Effector memory CD8-positive, alpha-beta T cell (primary cell): Measurements from ENCODE around the gene ARHGAP33.

Experiments used
- ATAC-seq: fragments of 150-1000 bp; cut with Tn5 transposase; replicated peaks from 2 replicates; pipeline ENCODE4 v1.10.0; 2021; ENCODE audit warnings: mild to moderate bottlenecking, moderate library complexity
- DNase-seq, 3 experiments: peaks; one replicate each; pipeline ENCODE4 v3.0.0; 2021
- H3K27ac Mint-ChIP-seq, 2 donors: one replicate each; pipeline ENCODE4 v1.8.0; 2022; ENCODE audit warnings: mild to moderate bottlenecking in 2 of 2, mixed read lengths in 2 of 2, moderate library complexity in 2 of 2
- H3K27me3 Mint-ChIP-seq, 2 donors: one replicate each; pipeline ENCODE4 v1.8.0; 2022; ENCODE audit warnings: mixed read lengths in 2 of 2
- H3K36me3 Mint-ChIP-seq: one replicate; pipeline ENCODE4 v1.8.0; 2022; ENCODE audit warnings: mild to moderate bottlenecking, moderate library complexity, mixed read lengths; ENCODE audit not compliant: insufficient read depth
- H3K4me1 Mint-ChIP-seq, 2 donors: one replicate each; pipeline ENCODE4 v1.8.0; 2022; ENCODE audit warnings: low read depth in 2 of 2, mixed read lengths in 2 of 2
- H3K4me3 Mint-ChIP-seq, 2 donors: one replicate each; pipeline ENCODE4 v1.8.0; 2022; ENCODE audit warnings: mild to moderate bottlenecking in 2 of 2, mixed read lengths in 2 of 2, moderate library complexity in 2 of 2
- H3K9me3 Mint-ChIP-seq, 2 donors: one replicate each; pipeline ENCODE4 v1.8.0; 2022; ENCODE audit warnings: mixed read lengths in 2 of 2

The ARHGAP33 gene

GRCh38 chr19:35783469-35784434 lies 8.4 kb downstream of the ARHGAP33 start:
- H3K27ac Mint-ChIP-seq = peak overlapping the region in 1 of 2 donors; percentile 14
- H3K36me3 Mint-ChIP-seq = peaks cover 6% of the 10 kb centered on the region
- H3K4me3 Mint-ChIP-seq = no peak overlapping the region
- no peaks in the 10 kb centered on the region for H3K9me3 Mint-ChIP-seq
- DNase-seq = no peak
- no peaks in the 10 kb centered on the region for H3K4me1 Mint-ChIP-seq
- ATAC-seq = no peak
- H3K27me3 Mint-ChIP-seq = no peaks in the 10 kb centered on the region

GRCh38 chr19:35784503-35785338 lies 9.4 kb downstream of the ARHGAP33 start:
- H3K4me1 Mint-ChIP-seq = no peaks in the 10 kb centered on the region
- DNase-seq (no peak), ATAC-seq (no peak)
- peaks cover 3% of the 10 kb centered on the region for H3K36me3 Mint-ChIP-seq
- H3K4me3 Mint-ChIP-seq = no peak overlapping the region
- no peaks in the 10 kb centered on the region for H3K27me3 Mint-ChIP-seq
- no peaks in the 10 kb centered on the region for H3K9me3 Mint-ChIP-seq
- no peak overlapping the region for H3K27ac Mint-ChIP-seq

- Mint-ChIP-seq H3K9me3 (no peaks in the 10 kb centered on the region), H3K27me3 (no peaks in the 10 kb centered on the region), H3K4me3 (no peak overlapping the region), H3K27ac (no peak overlapping the region), H3K36me3 (peaks cover 2% of the 10 kb centered on the region), H3K4me1 (no peaks in the 10 kb centered on the region)
- DNase-seq (no peak), ATAC-seq (no peak)
Observed at GRCh38 chr19:35785339-35785627, 9.9 kb downstream of the ARHGAP33 start.

GRCh38 chr19:35786299-35787160 lies 11.2 kb downstream of the ARHGAP33 start:
- Mint-ChIP-seq H3K27ac (no peak overlapping the region), H3K9me3 (no peaks in the 10 kb centered on the region), H3K36me3 (no peaks in the 10 kb centered on the region), H3K27me3 (peaks cover 0 to 2% of the 10 kb centered on the region in 2 donors), H3K4me1 (no peaks in the 10 kb centered on the region), H3K4me3 (no peak overlapping the region)
- DNase-seq (no peak), ATAC-seq (no peak)

- Mint-ChIP-seq H3K27ac (no peak overlapping the region), H3K4me3 (no peak overlapping the region), H3K9me3 (no peaks in the 10 kb centered on the region), H3K4me1 (no peaks in the 10 kb centered on the region), H3K36me3 (no peaks in the 10 kb centered on the region), H3K27me3 (peaks cover 0 to 9% of the 10 kb centered on the region in 2 donors)
- DNase-seq (no peak), ATAC-seq (no peak)
Observed at GRCh38 chr19:35787227-35787799, 11.9 kb downstream of the ARHGAP33 start.

- no peak overlapping the region for H3K27ac Mint-ChIP-seq
- peaks cover 0 to 20% of the 10 kb centered on the region in 2 donors for H3K27me3 Mint-ChIP-seq
Observed at GRCh38 chr19:35788205-35788960, 13.0 kb downstream of the ARHGAP33 start.

GRCh38 chr19:35789195-35789977 lies 14.0 kb downstream of the ARHGAP33 start:
- DNase-seq = no peak

More at GRCh38 chr19:35788205-35788960, 13.0 kb downstream of the ARHGAP33 start:
- DNase-seq = no peak
- Mint-ChIP-seq H3K4me3 (no peak overlapping the region), H3K36me3 (no peaks in the 10 kb centered on the region), H3K9me3 (no peaks in the 10 kb centered on the region), H3K4me1 (no peaks in the 10 kb centered on the region)
- no peak for ATAC-seq

GRCh38 chr19:35789978-35790944 lies 14.9 kb downstream of the ARHGAP33 start:
- Mint-ChIP-seq H3K4me3 (no peak overlapping the region), H3K27ac (no peak overlapping the region), H3K27me3 (peaks cover 7 to 30% of the 10 kb centered on the region in 2 donors), H3K36me3 (no peaks in the 10 kb centered on the region), H3K9me3 (no peaks in the 10 kb centered on the region), H3K4me1 (no peaks in the 10 kb centered on the region)
- no peak for ATAC-seq
- DNase-seq = no peak

More at GRCh38 chr19:35789195-35789977, 14.0 kb downstream of the ARHGAP33 start:
- H3K36me3 Mint-ChIP-seq = no peaks in the 10 kb centered on the region
- no peak for ATAC-seq
- no peaks in the 10 kb centered on the region for H3K9me3 Mint-ChIP-seq
- no peak overlapping the region for H3K27ac Mint-ChIP-seq
- H3K4me3 Mint-ChIP-seq = no peak overlapping the region
- H3K27me3 Mint-ChIP-seq = peaks cover 7 to 30% of the 10 kb centered on the region in 2 donors
- H3K4me1 Mint-ChIP-seq = no peaks in the 10 kb centered on the region

GRCh38 chr19:35790981-35791813 lies 15.8 kb downstream of the ARHGAP33 start:
- Mint-ChIP-seq H3K9me3 (no peaks in the 10 kb centered on the region), H3K4me3 (no peak overlapping the region), H3K27ac (no peak overlapping the region), H3K4me1 (no peaks in the 10 kb centered on the region), H3K27me3 (peaks cover 10 to 35% of the 10 kb centered on the region in 2 donors), H3K36me3 (no peaks in the 10 kb centered on the region)
- ATAC-seq (no peak), DNase-seq (no peak)

- Mint-ChIP-seq H3K9me3 (no peaks in the 10 kb centered on the region), H3K36me3 (no peaks in the 10 kb centered on the region), H3K4me3 (no peak overlapping the region), H3K4me1 (peaks cover 1 to 2% of the 10 kb centered on the region in 2 donors), H3K27me3 (peaks cover 16 to 42% of the 10 kb centered on the region in 2 donors), H3K27ac (no peak overlapping the region)
- ATAC-seq (no peak), DNase-seq (no peak)
Observed at GRCh38 chr19:35791814-35792279, 16.5 kb downstream of the ARHGAP33 start.
